NCI-H1105 treated with DMSO at 0.1 percent for 48 hours (cell line): Measurements from ENCODE around the gene IL3.

Experiments used
- DNase-seq: peaks from one replicate; lab custom pipeline; 2025; lab: John Stamatoyannopoulos, UW

Gene IL3

DNA sequence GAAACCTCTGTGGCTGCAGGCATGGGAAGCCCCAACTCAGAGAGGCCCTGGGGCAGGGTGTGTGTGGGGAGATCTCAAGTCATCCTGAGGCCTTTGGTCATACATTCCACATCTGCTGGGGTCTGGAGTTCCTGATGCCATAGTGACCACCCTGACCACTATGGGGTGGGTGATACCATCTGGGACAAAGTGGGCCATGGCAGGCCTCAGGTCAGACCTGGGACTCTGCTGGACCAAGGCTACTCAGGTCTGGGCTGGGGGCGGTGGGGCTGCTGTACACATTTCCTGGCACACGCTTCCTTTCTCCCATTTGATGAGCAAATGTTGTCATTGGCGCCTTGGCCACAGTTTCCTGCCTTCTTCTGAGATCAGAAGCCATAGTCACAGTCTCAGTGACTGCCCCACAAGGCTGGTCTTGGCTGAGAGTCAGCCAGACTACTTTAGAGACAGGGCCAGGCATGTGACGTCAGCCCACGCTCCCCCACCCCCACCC is 33.9 kb upstream of the IL3 start:
- DNase-seq: no peak

DNA sequence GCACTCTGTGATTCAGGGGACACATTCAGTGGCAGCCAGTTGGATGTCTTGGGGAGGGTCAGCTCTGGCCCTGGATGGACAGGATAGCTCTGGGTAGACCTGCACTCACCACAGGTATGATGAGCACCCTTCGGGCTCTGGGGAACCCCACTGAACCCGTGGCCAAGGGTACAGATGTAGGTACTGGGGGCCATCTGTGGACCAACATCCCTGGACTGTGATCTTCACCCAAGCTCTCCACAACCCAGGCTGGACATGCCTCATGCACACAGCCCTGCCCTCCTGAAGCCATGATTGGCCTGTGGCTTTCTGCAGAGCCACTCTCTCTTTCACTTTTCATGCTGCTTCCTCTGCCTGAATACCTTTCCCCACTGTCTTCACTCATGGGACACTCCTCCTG is 33.4 kb upstream of the IL3 start:
- DNase-seq: no peak

DNA sequence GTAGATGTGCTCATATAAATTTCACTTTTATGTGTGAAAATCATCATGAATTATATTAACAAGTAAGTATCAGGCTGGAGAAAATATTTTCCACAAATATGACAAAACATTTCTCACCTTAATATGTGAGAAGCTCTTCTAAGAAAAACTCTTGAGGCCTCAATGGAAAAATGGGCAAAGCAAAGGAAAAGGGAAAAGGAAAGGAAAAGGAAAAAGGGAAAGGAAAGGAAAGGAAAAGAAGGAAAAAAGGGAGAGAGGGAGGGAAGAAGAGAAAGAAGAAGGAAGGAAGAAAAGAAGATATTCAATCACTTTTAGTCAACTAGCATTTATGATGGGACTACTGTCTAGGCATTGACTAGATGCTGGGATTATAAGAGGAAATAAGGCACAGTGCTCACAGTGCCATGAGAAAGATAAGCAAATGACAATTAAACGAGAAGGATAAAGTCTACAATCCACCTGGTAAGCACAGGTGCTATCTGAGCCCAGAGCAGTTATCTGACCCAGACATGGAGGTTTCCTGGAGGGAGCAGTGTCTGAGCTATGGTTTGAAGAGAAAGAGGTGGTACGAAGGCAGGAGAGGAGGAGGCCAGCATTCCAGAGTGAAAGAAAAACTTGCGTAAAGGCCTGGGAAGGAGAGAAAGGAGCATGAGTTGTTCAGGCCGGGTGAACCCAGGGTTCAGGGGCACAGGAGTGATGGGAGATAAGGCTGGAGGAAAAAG is 30.7 kb upstream of the IL3 start:
- no peak for DNase-seq

DNA sequence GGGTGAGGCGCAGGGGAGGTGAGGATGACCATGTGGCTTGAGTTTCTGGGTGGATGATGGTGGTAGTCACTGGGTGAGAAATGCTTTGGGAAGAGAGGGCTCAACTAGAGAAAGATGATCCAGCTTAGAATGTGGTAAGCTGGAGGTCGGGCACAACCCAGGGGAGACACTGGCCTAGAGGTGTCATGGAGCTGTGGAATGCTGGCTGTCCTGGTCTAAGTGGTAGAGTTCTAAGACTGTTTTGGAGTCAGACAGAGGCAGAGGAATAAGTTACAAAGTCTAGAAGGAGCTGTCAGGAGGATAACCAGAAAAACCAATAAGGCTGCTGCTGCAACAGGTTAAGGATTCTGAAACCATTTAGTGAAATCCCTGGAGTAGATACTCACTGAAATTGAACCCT is 29.8 kb upstream of the IL3 start:
- no peak for DNase-seq

DNA sequence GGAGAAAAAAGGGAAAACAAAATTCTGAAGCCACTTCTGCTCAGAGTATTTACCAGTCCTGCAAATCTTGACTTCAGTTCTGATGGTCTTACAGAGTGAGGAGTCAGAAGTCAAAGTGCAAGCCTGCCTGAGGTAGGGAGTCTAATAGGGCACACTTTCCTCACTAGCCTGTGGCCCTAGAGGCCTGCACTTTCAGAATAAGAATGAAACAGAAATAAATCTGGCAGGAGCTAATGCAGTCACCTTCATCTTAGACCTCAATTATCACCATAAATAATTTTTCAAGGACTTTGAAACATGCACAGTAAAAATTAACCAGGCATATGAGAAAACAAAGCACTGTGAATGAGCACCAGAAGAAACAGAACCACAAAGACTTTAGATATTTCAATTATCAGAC is 28.3 kb upstream of the IL3 start:
- DNase-seq: no peak

DNA sequence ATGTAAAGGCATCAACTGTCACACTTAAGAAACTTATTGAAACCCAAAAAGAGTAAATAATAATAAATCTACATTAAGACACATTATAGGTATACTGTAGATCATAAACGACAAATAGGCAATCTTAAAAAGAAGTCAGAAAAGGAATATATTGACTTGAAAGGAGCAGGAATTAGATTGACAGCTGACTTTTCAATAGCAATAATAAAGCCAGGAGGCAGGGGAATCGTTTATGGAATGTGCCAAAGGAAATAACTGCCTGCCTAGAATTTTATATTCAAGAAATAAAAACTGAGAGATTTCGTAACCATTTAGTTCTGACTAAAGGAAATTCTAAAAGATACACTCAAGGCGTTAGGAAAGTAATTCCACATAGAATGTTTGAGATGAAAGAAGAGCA is 27.3 kb upstream of the IL3 start:
- DNase-seq: no peak

DNA sequence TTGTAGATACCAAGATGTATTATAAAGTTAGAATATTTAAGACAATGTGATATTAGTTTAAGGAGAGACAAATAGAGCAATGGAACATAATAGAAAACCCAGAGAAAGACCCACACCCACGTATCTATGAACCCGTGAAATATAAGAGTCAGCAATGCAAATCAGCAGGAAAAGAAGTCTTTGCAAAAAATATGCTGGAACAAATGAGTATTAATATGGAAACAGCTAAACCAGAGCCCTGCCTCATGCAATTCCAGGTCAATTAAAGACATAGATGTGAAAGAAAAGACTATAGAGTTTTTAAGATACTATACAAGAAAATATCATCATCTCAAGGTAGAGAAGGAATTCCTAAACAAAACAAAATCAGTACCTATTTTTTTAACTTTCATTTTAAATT is 23.1 kb upstream of the IL3 start:
- no peak for DNase-seq

DNA sequence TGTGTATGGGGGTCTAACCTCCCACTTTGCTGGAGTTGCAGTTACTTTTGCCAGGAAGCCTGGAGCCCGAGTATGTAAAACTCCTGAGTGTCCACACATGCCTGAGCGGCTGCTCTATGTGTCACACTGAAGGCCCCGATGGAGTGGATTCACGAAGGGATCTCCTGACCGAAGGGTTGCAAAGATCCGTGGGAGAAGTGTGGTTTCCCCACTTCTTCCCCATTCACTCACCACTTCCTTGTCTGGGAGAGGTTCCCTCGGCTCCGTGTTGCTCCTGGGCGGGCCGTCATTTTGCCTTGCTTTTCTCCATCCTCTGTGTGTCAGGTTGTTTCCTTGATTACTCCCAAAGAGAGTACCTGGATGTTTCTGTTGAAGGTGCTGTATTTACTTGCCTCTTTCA is 16.2 kb upstream of the IL3 start:
- no peak for DNase-seq

DNA sequence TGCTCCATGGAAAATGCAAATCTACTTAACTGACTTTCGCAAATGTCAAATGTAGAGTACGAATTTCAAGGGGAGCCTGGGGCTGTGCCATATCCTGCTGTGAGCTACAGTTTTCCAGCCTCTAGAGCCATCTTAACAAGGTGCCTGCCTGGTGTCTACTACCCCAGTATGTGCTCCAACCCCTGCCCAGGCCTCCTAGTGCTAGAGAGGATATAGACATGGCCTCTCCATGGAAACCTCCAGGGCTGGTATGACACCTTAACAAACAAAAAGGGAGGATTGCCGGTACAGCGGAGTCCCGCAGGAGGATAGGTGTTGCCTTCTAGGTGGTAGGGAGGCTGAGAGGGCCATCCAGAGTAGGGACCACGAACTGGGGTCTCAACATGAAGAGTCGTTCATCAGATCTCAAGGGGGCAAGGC is 13.6 kb upstream of the IL3 start:
- DNase-seq: no peak

DNA sequence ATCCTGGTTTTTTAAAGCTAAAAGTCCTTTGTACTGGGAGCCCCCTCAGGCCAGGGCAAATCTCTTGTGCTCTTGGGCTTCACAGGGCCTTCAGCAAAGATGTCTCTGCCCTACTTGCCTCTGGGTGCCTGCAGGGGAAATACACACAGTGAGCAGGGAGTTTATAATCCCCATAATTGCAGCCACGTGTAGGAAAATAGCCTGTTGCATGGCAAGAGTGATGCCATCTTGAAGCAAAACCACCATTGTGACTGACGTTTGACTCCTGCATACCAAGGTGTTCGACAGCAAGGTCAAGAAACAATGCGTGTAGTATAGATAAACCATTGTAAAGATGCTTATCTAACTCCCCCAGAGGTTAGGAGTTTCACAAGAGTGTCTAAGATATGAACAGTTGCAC is 11.4 kb upstream of the IL3 start:
- DNase-seq: no peak

DNA sequence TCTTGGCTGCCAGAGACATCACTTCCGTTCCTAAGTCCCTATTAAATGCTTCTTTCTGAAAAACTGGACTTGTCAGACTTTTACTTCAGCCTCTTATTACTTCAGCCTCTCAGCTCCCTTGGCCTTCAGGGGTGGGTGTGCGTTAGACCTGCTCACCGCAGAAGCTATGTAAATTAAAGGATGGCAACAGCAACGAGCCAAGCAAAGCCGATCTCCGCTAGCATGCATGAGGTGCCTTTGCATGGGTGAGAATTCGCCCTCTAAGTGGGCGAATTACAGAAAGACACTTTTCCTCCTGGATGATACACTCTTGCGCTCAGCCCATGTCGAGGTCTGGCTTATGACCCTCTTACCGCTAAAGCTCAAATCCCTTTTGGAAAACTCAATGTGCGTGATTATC is 10.9 kb upstream of the IL3 start:
- DNase-seq: no peak

DNA sequence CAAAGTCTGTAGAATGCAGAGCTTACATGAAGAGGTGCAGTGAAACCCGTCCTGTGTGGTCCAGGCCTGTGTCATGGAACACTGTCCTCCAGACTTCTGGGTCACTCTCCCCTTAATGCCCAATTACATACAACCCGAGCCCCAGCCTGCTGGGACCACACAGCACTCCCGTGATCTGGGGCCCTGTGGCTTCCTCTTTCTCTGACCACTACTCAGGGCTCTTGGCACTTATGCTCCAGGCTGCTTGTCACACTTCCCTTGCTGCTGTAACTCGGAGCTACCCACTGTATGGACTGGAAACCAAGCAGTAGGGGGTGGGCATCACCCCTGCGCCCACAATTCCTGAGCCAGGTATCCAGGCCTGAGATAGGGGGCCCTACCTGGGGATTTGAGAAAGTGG is 10.3 kb upstream of the IL3 start:
- no peak for DNase-seq

DNA sequence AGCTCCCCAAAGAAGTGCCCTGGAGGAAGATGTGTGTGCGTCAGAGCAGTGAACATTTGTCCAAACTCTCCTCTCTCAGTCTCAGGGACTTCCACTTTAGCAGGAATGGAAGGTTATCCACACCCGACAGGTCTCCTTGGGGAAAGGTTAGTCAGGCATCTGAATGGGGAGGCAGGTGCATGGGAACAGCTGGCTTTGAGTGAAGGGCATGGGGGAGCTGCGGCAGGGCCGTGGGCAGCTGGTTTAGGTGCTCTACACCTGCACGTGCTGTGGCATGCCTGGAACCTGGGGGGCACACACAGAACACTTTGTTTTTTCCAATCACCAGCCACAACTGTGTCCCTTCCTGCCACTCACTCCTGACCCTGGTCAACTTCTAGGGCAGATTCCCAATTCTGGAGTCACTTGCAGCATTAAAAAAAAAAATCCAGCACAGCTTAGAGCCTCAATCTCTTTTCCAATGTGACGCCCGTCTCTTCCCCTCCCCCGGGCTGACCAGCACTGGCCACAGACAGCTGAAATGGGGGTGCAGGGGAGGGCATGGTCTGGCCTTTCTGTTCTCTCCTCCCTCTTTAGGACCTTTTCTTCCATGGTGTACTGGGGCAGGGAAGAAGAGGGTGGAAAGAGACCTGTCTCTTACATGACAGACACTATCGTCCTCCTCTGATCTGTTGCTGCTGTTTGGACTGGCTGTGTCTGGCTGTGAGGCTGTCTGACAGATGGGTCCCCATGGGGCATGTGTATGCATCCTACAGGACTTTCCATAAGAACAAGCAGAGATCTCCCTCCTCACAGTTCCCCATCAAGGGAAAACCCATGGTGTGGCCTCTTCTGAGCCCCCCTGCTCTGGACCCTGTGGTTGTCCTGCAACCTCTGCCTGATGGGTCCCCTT is 9.5 kb upstream of the IL3 start:
- DNase-seq: peak; percentile 36

DNA sequence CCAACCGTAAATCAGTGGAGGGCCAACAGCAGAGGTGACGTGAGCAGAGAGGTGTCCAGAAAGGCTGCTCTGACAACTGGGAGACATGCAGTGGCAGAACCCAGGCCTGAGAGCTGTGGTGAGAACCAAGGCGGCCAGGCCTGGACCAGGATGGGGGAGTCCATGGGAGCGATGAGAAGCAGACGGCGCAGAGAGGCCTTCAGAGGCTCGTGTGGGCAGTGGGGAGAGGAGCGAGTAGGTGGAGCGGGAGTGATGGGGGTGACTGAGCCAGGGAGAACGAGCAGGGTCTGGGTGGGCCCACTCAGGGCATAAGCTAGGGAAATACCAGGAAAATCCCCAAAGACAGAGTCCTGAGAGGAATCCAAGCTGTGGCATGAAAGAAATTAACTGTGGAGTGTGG is 7.9 kb upstream of the IL3 start:
- no peak for DNase-seq

DNA sequence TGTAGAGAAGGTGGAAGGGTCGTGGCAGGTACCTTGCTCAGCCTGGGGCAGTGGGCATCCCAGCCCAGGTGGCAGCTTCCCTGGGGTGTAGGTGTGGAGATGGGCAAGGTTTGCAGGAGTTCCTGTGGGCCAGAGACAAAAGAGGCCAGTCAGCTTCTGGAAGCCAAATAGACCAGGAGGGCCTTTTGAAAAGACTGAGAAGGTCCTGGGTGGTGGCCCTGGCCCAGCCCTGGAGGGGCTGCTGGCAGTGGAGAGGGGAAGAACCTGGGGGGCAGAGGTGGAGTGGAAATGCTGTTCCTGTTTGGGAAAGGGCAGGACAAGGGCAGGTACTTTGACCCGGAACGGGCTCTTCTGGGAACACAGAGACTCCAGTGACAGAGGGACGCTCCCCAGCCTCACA is 7.0 kb upstream of the IL3 start:
- DNase-seq: no peak

DNA sequence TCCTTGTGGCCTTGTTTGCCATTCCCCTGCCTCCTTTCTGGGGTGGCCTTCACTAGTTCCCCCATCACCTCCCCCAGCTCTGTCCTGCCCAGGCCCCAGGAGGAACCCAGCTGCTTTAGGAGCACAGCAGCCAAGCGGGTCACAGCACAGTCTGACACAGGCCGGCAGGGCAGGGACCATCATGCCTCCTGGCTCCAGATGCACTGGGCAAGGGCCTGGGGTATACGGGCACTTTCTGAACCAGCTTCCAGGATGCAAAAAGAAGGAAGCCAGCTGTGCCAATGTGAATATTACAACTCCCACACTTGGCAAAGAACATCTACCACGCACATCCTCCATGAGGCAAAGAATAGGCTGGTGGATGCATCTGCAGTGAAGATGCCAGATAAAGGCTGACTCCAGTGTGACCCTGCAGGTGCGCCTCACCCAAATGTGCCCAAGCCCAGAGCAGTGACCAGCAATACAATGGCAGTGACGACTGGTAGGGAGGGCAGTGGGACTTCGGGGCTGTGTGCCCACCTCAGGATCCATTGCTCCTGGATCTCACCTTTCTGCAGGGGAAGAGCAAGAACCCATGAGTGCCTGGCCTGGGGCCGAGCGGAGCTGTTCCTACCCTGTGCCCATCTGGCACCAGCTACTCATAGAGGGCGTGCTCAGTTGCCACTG is 6.3 kb upstream of the IL3 start:
- no peak for DNase-seq

DNA sequence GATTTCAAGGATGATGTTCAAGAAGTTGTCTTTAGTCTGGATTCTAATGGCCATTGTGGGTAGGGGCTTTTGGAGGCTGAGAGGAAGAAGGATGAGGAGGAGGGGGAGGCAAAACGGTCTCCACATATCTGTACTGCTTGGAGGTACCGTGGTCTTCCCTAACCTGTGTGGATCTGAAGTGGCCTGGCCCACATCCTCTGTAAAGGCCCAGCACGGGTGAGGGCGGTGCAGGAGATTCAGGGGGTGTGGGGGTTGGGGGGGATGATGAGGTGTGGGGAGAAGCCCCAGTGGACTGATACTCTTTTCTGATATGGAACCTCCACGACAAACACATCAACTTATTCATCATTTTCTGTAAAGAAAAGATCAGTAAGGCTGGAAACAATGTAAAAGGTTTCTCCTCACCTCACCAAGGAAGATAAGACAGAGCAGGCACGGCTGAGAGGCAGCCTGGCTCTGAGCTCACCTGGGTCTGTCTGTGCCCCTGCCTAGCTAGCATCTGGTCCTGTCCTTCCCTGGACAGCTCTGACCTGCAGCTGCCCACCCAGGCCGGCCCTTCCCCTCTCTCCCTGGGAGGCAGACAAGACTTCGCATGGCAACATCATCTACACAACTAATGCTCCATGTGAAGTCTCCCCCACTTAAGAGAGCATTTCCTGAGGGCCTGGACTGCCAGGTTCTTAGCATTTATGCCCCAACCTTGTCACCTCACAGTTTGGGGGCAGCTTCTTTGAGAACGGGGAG is 5.6 kb upstream of the IL3 start:
- DNase-seq: no peak

DNA sequence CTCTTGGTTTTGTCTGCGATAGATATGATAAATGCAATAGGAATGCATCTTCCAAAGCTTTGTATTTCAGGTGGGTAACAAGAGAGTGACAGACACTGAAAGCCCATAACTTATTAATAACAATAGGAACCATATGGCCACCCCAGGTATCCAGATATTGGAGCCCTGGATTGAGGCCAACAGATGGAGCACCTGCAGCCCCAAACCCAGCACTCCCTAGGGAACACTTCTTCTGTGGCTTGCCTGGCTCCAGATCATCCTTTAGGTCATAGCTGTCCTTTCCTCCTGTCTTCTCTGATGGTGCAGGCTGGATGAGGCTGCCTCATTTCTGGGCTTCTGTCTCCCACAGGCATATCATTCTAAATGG is 5.0 kb upstream of the IL3 start:
- DNase-seq: peak; percentile 1

DNA sequence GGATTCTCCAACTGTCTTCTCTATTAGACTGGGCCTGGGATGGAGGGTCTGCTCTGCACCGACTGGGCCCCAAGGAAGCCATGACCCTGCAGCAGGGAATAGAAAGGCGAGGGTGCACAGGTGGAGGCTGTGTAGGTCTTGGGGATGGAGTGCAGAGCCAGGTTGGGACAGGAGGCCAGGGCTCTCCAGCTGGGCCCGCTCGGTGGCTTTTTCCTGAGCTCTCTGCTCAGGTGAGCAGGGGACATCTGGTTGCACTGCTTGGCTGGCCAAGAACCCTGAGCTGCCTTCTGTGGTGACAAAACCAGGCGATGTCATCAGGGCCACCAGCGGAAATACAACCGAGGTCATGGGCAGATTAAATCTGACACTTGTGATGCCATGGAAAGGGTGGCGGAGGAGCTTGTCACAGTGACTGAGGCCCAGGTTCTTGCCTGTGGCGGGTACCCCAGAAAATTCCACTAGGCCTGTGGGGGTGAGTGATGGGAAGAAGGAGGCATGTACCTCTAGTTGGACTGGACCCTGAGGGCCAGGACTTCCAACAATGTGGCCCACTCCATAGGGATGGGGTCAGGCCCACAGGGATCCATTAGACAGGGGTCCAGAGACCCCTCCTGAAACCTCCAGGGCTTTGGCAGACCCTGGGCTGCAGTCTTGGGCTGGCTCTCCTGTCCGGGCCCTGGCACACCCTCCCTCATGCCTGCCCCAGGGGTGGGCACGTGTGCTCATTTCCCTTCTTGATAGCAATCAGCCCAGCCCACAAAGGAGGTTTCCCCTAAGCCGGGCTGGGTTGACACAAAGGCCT is 4.4 kb upstream of the IL3 start:
- DNase-seq: no peak

DNA sequence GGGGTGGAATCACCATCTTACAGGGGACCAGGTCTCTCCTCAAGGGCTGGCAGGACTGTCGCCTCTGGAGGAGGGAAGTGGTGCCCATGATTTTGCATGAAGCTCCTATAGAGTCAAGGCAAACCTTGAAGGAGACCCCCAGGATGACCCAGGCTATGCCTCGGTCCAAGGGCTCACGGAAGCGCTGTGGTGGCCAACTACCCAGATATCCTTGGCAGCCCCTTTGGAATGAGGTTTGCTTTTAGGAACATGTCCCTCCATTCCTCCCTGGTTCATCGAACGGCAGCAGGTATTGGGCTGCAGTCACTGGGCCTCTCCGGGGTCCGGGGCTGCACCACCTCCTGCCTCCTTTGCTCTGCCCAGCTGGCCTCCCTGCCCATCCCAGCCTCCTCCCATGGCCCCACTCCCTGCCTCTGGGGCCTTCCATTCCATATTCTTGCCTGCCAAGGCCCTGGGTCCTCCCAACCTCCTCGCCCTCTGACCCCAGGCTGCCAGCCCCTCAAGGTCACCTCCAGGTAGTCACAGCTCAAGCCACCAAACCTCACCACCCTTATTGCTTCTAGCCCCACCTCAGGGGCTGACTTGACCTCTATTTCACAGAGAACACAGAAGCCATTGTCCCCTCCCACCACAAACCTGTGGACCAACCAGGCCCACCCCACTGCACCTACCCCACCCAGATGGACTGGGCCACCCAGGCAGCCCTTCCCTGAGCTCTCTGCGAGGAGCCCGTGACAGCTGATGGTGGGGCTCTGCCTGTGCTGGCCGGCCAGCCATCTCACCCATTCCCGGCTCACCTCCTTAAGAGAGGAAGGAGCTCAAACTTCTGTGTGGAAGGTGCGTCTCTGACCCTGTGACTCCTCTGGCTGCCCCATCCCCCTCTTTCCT is 3.6 kb upstream of the IL3 start:
- no peak for DNase-seq
